ENCODE results near the gene MTRR. TPM values are rescaled to one million over a fixed set of nuclear protein-coding genes. Genes with fewer than 3 reads are reported as not detected.

Gene MTRR
- 36.7 and 38.4 TPM in 2 replicates for total RNA-seq (2014; rRNA removed)
- 10.3 TPM for polyA plus RNA-seq (2012)

DNA sequence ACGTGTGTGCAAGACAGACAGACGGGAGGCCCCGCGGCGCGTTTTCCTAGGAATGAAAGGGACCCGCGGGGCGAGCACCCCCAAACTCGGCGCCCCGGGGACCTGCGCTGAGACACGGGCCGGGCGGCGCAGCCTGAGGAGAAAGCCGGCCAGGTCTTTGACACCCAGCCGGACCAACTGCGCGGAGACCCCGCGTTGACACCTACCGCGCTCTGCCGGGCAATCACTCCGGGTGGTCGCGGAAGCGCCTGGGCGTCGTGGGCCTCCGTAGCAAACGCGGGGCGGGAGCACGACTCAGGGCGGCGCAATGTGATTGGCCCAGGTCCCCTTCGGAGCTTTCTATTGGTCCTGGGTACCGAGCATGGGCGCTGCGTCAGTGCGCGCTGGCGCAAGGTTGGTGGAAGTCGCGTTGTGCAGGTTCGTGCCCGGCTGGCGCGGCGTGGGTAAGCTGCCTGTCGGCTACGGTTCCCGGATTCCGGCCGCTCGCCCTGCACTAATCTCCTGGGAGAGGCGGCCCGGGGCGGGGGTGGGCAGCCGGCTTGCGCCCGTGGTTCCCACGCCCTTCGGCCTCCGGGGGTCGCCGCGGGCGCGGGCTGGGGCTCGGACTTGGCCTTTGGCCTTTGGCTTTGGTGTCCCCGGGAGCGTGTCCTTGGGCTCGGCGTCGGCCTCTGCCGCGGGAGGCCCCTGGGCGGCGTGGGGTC lies at the start of gene MTRR, which contains the start of gene FASTKD3:
Gene MTRR, plus strand, starts transcription at position 376 of the 701 bp plus-strand sequence. CDS start 1,647 bp downstream, outside the sequence.
Gene FASTKD3, minus strand, starts transcription at position 259 of the 701 bp plus-strand sequence. CDS start 948 bp downstream, outside the sequence.
- DNase-seq (ENCODE audit: low read depth), result peak; percentile 89

DNA sequence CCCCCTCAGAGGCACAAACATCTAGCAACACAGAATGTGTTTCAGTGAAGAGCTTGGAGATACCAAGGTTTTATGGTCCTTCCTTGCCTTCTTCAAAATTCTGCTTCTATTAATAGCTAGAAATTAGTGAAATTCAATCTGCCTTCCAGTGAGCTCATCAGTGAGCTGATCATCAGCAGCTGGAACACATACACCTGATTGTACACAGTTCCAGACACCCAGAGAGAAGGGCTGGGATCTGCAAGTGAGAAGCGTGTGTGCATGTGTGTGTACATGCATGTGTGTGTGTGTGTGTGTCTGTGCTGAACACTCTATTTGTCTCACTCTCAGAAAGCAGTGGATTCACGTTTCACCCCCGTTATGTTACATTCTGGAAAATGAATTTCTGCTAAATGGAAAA lies 46.5 kb upstream of the MTRR start:
- no peak for DNase-seq (ENCODE audit: low read depth)

DNA sequence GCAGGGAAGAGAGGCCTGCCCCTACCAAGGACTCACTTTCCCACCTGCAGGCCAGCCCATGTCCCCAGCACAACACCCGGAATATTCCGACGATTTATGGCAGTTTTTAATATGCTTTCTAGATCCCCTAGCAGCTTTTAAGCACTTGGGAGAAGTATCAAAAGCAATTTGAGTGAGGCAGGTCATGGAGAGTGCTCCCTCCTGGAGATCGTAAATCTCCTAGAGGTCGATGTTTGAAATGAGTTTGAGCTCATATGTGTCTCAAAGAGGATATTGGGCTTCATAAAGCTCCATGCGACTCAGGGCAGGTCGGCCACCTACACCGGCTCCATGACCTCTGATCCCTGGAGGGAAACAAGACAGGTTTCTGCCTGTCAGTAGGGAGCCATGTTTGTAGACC lies 45.4 kb upstream of the MTRR start:
- DNase-seq (ENCODE audit: low read depth), result no peak

DNA sequence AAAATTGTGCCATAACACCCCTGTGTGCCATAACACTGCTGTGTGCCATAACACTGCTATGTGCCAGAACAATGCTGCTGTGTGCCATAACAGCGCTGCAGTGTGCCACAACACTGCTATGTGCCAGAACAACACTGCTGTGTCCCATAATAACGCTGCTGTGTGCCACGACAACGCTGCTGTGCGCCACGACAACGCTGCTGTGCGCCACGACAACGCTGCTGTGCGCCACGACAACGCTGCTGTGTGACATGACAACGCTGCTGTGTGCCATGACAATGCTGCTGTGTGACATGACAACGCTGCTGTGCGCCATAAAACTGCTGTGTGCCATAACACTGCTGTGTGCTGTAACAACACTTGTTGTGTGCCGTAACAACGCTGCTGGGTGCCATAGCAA lies 44.0 kb upstream of the MTRR start:
- DNase-seq (ENCODE audit: low read depth), result no peak

GRCh38 chr5:7825630-7826029 lies 43.3 kb upstream of the MTRR start:
- no peak for DNase-seq (ENCODE audit: low read depth)

- no peak for DNase-seq (ENCODE audit: low read depth)
These were observed 41.3 kb upstream of the MTRR start for GRCh38 chr5:7827610-7828009.

- peak; percentile 42 for DNase-seq (ENCODE audit: low read depth)
These were observed 40.7 kb upstream of the MTRR start for GRCh38 chr5:7828269-7828668.

- DNase-seq (ENCODE audit: low read depth), result no peak
These were observed 34.0 kb upstream of the MTRR start for GRCh38 chr5:7834982-7835381.

DNA sequence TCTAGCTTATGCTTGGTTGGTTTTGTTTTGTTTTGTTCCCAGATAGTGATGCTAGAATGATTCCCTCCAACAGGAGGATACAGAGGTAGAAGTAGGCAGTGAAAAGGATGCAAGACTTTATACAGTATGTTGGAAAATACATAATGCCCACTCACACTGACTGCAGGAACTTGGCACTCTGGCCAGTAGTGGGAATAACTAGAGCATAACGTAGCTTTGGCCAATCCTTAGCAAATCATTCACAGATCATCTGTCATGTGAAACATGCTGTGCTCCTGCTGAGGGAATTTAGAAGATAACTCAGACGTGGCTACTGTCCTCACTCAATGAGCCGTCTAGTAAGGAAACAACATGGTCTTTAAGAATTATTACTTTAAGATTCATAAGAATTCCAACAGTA lies 31.5 kb upstream of the MTRR start:
- DNase-seq (ENCODE audit: low read depth), result no peak

GRCh38 chr5:7842531-7842930 lies 26.4 kb upstream of the MTRR start:
- no peak for DNase-seq (ENCODE audit: low read depth)

DNA sequence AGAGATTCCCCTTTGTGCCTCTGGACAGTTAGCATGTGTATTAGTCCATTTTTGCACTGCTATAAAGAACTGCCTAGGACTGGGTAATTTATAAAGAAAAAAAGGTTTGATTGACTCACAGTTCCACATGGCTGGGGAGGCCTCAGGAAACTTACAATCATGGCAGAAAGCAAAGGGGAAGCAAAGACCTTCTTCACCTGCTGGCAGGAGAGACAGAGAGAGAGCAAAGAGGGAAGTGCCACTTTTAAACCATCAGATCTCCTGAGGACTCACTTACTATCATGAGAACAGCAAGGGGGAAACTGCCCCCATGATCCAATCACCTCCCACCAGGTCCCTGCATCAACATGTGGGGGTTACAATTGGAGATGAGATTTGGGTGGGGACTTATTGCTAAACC lies 24.0 kb upstream of the MTRR start:
- DNase-seq (ENCODE audit: low read depth), result no peak

GRCh38 chr5:7845557-7845956 lies 23.4 kb upstream of the MTRR start:
- no peak for DNase-seq (ENCODE audit: low read depth)

- no peak for DNase-seq (ENCODE audit: low read depth)
These were observed 22.6 kb upstream of the MTRR start for GRCh38 chr5:7846327-7846726.

DNA sequence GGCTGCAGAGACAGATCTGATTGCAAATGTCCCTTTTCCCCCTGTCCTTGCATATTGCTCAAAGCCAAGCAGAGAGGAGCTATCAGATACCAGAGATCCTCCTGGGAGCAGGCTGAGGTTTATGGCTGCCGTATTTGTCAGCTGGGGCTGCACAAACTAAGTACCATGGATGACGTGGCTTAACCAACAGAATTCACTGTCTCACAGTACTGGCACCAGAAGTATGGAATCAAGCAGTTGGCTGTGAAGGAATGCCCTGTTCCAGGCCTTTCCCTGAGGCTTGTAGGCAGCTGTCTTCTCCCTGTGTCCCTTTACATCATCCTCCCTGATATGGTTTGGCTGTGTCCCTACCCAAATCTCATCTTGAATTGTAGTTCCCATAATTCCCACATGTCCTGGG lies 20.7 kb upstream of the MTRR start:
- peak; percentile 90 for DNase-seq (ENCODE audit: low read depth)

DNA sequence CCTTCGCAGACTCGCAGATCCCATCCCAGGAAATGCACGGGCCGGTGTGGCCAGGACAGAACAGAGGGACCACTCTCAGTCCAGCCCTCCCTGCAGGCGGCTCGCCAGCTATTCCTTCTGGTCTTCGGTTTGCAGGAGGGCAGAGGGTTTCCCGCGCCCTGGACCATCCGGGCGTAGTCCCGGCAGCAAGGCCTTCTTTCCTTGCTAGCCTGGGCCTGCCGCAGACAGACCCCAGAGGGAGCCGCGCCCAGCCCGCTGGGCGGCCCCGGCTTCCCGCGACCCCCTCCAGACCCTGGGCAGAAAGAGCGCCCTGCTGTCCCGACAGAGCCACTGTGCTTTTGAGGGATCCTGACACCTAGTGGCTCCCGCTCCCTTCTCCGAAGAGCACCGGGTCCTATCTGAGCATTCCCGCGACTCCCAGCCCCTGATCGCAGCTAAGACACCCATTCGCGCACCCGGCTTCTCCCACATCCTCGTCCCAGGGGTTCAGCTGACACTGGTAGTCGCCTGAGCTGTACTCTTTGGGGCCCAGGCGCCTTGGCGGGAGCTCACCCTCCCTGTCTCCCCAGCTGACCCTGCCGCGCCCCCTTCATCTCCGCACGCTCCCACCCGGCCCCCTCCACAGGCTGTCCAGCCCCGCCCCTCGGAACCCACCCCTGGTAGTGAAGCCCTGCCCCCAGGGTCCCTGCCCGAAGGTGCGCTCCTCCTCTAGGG lies 19.1 kb upstream of the MTRR start:
- no peak for DNase-seq (ENCODE audit: low read depth)

DNA sequence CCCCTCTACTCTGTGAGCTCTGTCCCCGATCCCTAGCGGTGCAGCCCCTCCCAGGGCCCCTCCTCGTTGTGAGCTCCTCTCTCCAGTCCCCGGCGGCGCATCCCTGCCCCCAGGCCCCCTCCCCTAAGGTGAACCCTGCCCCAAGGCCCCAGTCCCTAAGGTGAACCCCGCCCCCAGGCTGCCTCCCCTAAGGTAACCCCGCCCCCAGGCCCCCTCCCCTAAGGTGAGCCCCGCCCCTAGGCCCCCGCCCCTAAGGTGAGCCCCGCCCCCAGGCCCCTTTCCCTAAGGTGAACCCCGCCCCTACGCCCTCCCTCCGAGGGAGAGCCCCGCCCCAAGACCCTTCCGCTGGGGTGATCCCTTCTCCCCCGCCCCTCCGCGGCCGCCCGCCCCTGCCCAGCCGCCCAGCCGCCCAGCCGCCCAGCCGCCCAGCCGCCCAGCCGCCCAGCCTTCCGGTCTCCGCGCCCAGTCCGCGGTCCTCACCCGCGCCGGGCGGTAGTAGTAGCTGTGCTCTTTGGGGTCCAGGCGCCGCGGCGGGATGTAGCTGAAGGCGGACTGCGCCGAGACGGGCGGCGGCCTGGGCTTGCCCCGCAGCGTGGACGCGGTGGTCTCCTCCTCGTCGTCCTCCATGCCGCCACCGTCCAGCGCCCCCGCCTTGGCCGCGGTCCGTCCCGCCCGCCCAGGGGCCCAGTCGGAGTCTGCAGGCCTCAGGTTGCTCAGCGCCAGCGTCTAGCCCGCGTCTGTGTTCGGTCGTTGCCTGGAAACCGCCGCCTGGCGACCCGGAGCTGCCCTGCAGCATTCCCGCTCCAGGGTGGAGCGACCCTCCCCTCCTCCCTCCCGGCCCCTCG lies 18.3 kb upstream of the MTRR start, which contains the start of gene CFAP90:
Gene CFAP90, minus strand, starts transcription at position 739 of the 845 bp plus-strand sequence. Its CDS starts 112 bp downstream, at position 627.
- no peak for DNase-seq (ENCODE audit: low read depth)

DNA sequence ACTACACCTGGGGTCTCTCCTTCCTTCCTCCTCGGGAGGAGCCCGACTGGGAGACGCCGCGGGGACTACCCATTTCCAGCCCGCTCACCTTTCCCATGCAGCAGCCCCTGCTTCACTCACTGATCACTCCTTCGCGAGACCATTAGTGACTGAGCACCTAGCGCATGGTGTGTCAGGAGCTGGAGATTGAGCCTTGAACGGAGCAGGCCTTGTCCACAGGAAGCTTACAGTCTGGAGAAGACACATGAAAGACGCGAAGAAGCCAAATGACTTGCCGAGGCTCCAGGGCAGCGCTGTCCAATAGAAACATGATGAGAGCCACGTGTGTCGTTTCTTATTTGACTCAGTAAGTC lies 17.7 kb upstream of the MTRR start:
- no peak for DNase-seq (ENCODE audit: low read depth)

DNA sequence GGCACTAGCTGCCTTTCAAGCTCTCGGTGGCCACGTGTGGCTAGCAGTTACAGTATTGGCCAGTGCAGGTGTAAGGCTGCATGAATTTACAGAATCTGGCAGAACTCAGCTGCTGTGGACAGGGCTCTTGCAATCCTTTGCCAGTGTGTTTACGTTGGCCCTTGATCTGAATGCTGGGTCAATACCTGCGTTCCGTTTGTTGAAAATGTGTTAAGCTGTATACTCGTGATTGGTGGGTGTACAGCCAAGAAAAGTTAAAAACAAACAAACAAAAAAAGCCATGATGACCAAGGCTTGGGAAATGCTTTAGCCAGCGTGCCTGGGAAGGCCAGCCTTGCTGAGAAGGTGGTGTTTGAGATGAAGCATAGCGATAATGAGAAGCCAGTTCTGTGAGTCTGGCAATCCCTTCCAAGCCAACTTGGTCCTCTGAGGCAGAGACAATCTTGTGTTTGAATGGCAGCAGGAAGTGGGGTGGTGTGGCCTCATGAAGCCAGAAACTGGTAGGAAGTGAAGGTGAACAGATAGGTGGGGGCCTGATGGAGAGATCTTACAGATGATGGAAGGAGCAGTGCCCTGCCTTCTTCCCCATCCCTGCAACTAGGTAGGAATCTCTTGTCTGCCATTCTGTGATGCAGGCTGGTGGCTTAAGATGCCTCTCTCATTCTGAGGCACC lies 17.2 kb upstream of the MTRR start:
- DNase-seq (ENCODE audit: low read depth), result no peak

- DNase-seq (ENCODE audit: low read depth), result peak; percentile 19
These were observed 16.4 kb upstream of the MTRR start for GRCh38 chr5:7852542-7852941.

- DNase-seq (ENCODE audit: low read depth), result no peak
These were observed 16.0 kb upstream of the MTRR start for GRCh38 chr5:7852988-7853387.

DNA sequence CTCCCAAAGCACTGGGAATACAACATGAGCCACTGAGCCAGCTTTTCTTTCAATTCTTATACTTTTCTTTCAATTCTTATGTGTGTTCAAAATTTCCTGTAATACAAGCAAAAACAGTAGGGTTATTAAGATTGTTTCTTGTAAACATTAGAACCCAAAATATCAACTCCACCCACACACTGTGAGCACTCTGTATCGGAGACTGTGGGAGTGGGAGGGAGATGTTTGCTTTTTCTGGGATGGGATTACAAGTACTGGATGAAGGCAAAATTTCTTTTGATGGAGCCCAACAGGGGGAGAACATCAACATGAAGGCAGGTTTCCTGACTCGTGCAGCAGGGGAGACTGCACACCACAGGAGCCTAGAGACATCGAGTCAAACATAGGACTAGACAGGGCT lies 13.3 kb upstream of the MTRR start:
- DNase-seq (ENCODE audit: low read depth), result no peak

GRCh38 chr5:7856855-7857254 lies 12.1 kb upstream of the MTRR start:
- peak; percentile 50 for DNase-seq (ENCODE audit: low read depth)

Measured in LHCN-M2 (cell line).